Heart left ventricle (tissue), 16 donors: Measurements from ENCODE around the gene GZMM. TPM values are rescaled to one million over a fixed set of nuclear protein-coding genes. Genes with fewer than 3 reads are reported as not detected.
A peak's percentile ranks its signal among the peaks of the same experiment; 100 is the strongest.

Experiments
- ATAC-seq, 4 donors: fragments of 200-7000 bp; cut with Tn5 transposase; one replicate each; pipeline ENCODE4 v1.9.1; 2020 to 2022; ENCODE audit warnings: moderate library complexity in 4 of 4, mild to moderate bottlenecking in 3 of 4, moderate number of reproducible peaks in 1 of 4
- DNase-seq, 5 donors: peaks; one replicate each; pipeline ENCODE4 v3.0.0-alpha.2; 2020
- H3K27ac ChIP-seq, 12 donors: fragments of 200-600 bp; sonication (generic) in 4 of 12; one replicate each; pipeline versions ENCODE4 v1.5.0 to v1.8.0; 2016 to 2022; ENCODE audit warnings: mild to moderate bottlenecking in 2 of 12
- H3K27me3 ChIP-seq, 9 donors: fragments of 200-600 bp; sonication (generic) in 2 of 9; one replicate each; pipeline versions ENCODE4 v1.5.1 to v1.8.0; 2016 to 2022; ENCODE audit warnings: mild to moderate bottlenecking in 3 of 9
- H3K36me3 ChIP-seq, 9 donors: fragments of 200-600 bp; sonication (generic) in 2 of 9; one replicate each; pipeline versions ENCODE4 v1.5.0 to v1.8.0; 2018 to 2022; ENCODE audit warnings: mild to moderate bottlenecking in 2 of 9
- H3K4me1 ChIP-seq, 12 donors: fragments of 200-600 bp; sonication (generic) in 4 of 12; one replicate each; pipeline versions ENCODE4 v1.5.0 to v1.8.0; 2016 to 2022; ENCODE audit warnings: mild to moderate bottlenecking in 3 of 12
- H3K4me3 ChIP-seq, 12 donors: fragments of 200-600 bp; sonication (generic) in 4 of 12; one replicate each; pipeline versions ENCODE4 v1.5.0 to v1.8.0; 2017 to 2022; ENCODE audit warnings: mild to moderate bottlenecking in 9 of 12, moderate library complexity in 4 of 12
- H3K9me3 ChIP-seq, 12 donors: fragments of 200-600 bp; sonication (generic) in 4 of 12; one replicate each; pipeline versions ENCODE4 v1.5.0 to v1.8.0; 2016 to 2022; ENCODE audit warnings: mild to moderate bottlenecking in 1 of 12
- CTCF ChIP-seq, 12 donors: fragments of 200-600 bp; sonication (generic) in 4 of 12; IDR thresholded peaks; one replicate each; pipeline versions ENCODE4 v1.5.0 to v1.8.0; 2018 to 2022; ENCODE audit warnings: antibody characterized with exemption in 12 of 12, mild to moderate bottlenecking in 5 of 12
- POLR2A ChIP-seq, 2 donors: fragments of 450-650 bp; IDR thresholded peaks; one replicate each; pipeline ENCODE4 v1.6.1; 2017; ENCODE audit warnings: antibody characterized with exemption in 2 of 2, mild to moderate bottlenecking in 2 of 2, moderate library complexity in 2 of 2
- WGBS, 4 donors: extraction: QIAGEN DNeasy Blood & Tissue Kit in 2 of 4; methylation state at CpG; one replicate each; pipeline versions ENCODE4 v1.1.5 to v1.1.7; 2013 to 2018; 5-methylcytosine and 5-hydroxymethylcytosine counted together
- intact Hi-C, 10 donors: fragments of 100-400 bp; cut with DNase I; formaldehyde crosslinking; loops; one replicate each; pipeline versions ENCODE4 v1.11.1 to v1.14.2; 2022
- polyA plus RNA-seq, 2 donors: library from polyadenylated mRNA; stranded (reverse); fragments of 200-250 nt; gene quantifications; one replicate each; pipeline ENCODE4 v1.2.3, GENCODE V29; 2013
- total RNA-seq, 9 donors: library from RNA; depleted of rRNA in 2 of 9; stranded (reverse); fragments of >200 nt in 2 of 9; fragmentation: NEBNext Ultra II Directional in 3 of 9; extraction: Animal tissue kit (Norgen Biotek cat#: 25700) in 3 of 9; gene quantifications; one replicate each; pipeline versions ENCODE4 v1.1.0 to v1.2.4, GENCODE V29; 2016 to 2023
- donor health status: ischemic (EF 13 %, LVEDD 7.1; RV severe dilation, severe dysfunction).
- donor health status: healthy with polysubstance abuse.
- donor health status: DM: no; HTN: yes; CAD: no.
- donor health status: DM: no; HTN: no; CAD: no.
- donor health status: ischemic (EF 25% LVEDD 6.9; RV normal size, moderate dysfunction).
- donor health status: ischemic (EF 25% LVEDD 5.7; RV mildly dilated, moderate dysfunction).
- donor health status: healthy.
- donor health status: DM: yes; HTN: yes; CAD: no.
- donor health status: ischemic (EF 35%, LVEDD 5.7; RV mildly dilated, moderate dysfunction).
- donor health status: nonischemic (EF 11% LVEDD 7.7; RV severe dilation, severe dysfunction).
- donor health status: DM: yes; HTN: yes; CAD: no.
- donor health status: PGD.
- donor health status: ischemic (EF 29% LVEDD 5.4; RV normal size, mild dysfunction).
- donor health status: nonischemic (EF 23%, LVEDD 6.1; RV moderate dilation, normal function).

Gene GZMM
- total and polyA plus RNA-seq, 11 donors: 0.12 to 3.0 (median 0.47) TPM; not detected in 5

GRCh38 chr19:504616-505015 lies 39.2 kb upstream of the GZMM start:
- WGBS, 4 donors: 88 to 90% (median 90%) methylated on average over 14 of the region's 14 CpGs
- ATAC-seq (no peak), DNase-seq (peak in 1 of 5 donors; percentile 19)
- no peak overlapping the region for H3K27ac ChIP-seq
- intact Hi-C loops: no loop called here
- H3K4me1 ChIP-seq: peaks cover 3 to 22% (median 16%) of the 10 kb centered on the region in 12 donors
- peaks cover 0 to 7% (median 6%) of the 10 kb centered on the region in 9 donors for H3K36me3 ChIP-seq
- no peaks in the 10 kb centered on the region for H3K9me3 ChIP-seq
- peaks cover 0 to 16% (median 0%) of the 10 kb centered on the region in 9 donors for H3K27me3 ChIP-seq
- TF ChIP-seq CTCF (IDR thresholded peaks at IDR 0.05) (no peak), POLR2A (IDR thresholded peaks at IDR 0.05) (no peak)
- H3K4me3 ChIP-seq: no peak overlapping the region

GRCh38 chr19:506404-507285 lies 37.2 kb upstream of the GZMM start:
- peak; percentile 89 to 93 (median 91) for ATAC-seq

GRCh38 chr19:507286-508203 lies 36.3 kb upstream of the GZMM start, which contains the start of gene TPGS1:
TSS of gene TPGS1 (plus strand) at chr19:507497. CDS start at chr19:507507, 10 bp downstream.
- Histone ChIP-seq H3K4me1 (peaks cover 6 to 45% (median 26%) of the 10 kb centered on the region in 12 donors), H3K36me3 (peaks cover 0 to 10% (median 8%) of the 10 kb centered on the region in 9 donors), H3K9me3 (no peaks in the 10 kb centered on the region), H3K4me3 (peak within 1 kb of the TSS; percentile 70 to 100 (median 90)), H3K27ac (peak within 1 kb of the TSS; percentile 83 to 99 (median 94)), H3K27me3 (no peaks in the 10 kb centered on the region)
- intact Hi-C loops: loop anchor here in 1 of 10 donors (2.0 kb wide), 1 partner anchor 19 kb away; no protein-coding TSS in a partner anchor
- 0 to 5% (median 1%) methylated on average over 15 to 81 of the region's 81 CpGs for WGBS, 4 donors
- no peak for TF ChIP-seq CTCF (IDR thresholded peaks at IDR 0.05)
- TF ChIP-seq POLR2A (IDR thresholded peaks at IDR 0.05): peak in 1 of 2 donors; percentile 33
- ATAC-seq: peak; percentile 90 to 95 (median 92)
- peak; percentile 78 to 95 (median 81) for DNase-seq

More at GRCh38 chr19:506404-507285, 37.2 kb upstream of the GZMM start:
- Histone ChIP-seq H3K27ac (peak overlapping the region; percentile 83 to 99 (median 94)), H3K9me3 (no peaks in the 10 kb centered on the region), H3K4me1 (peaks cover 6 to 39% (median 26%) of the 10 kb centered on the region in 12 donors), H3K36me3 (peaks cover 0 to 10% (median 8%) of the 10 kb centered on the region in 9 donors), H3K27me3 (no peaks in the 10 kb centered on the region), H3K4me3 (peak overlapping the region; percentile 70 to 100 (median 90))
- intact Hi-C loops: loop anchor here in 1 of 10 donors (2.0 kb wide), 1 partner anchor 18 kb away; no protein-coding TSS in a partner anchor
- WGBS, 4 donors: 5 to 8% (median 6%) methylated on average over 34 to 48 of the region's 48 CpGs
- DNase-seq: peak; percentile 97 to 99 (median 99)
- peak in 1 of 2 donors; percentile 31 for TF ChIP-seq POLR2A (IDR thresholded peaks at IDR 0.05)
- TF ChIP-seq CTCF (IDR thresholded peaks at IDR 0.05): peak; percentile 89 to 100 (median 96)
